GM18505 (cell line): ENCODE data around the gene RIPOR3.
"Not testable (repeated sequence)": the region's sequence is repeated elsewhere in the genome, so short reads cannot be mapped to it uniquely, and the experiment has no call there.

Experiments used
- ATAC-seq: cut with Tn5 transposase; IDR thresholded peaks from one replicate; pipeline ENCODE4 v1.9.1; 2021; ENCODE audit not compliant: unreplicated experiment
- POLR2A ChIP-seq: IDR thresholded peaks from 4 replicates; pipeline ENCODE4 v1.6.1; 2011; ENCODE audit warnings: borderline replicate concordance; ENCODE audit not compliant: insufficient read depth, insufficient read length; ENCODE audit errors: extremely low read depth

RIPOR3 gene

DNA sequence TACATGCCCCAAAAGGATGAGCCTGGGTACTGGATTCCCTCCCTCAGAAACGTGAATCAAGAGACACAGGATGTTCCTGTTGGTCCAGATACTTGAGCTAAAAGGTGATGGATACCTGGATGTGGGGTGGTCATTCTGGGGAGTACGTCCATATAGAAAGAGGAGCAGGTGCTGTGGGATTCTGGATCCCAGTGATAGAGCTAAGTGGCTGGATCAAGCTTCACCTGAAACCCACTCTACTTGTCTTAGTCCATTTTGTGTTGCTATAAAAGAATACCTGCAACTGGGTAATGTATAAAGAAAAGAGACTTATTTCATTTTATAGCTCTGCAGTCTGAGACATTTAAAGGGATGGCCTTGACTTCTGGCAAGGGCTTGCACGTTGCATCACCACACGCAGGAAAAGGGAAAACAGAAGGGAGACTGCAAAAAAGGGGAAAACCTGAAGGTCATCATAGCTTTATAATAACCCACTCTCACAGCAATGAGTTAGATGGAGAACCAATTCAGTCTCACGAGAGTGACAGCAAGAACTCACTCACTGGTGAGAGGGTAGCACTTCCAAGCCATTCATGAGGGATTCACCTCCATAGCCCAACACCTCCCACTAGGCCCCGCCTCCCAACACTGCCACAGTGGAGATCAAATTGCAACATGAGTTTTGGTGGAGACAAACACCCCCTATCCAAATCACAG lies 31.2 kb downstream of the RIPOR3 start:
- no peak for TF ChIP-seq POLR2A
- ATAC-seq = no peak

DNA sequence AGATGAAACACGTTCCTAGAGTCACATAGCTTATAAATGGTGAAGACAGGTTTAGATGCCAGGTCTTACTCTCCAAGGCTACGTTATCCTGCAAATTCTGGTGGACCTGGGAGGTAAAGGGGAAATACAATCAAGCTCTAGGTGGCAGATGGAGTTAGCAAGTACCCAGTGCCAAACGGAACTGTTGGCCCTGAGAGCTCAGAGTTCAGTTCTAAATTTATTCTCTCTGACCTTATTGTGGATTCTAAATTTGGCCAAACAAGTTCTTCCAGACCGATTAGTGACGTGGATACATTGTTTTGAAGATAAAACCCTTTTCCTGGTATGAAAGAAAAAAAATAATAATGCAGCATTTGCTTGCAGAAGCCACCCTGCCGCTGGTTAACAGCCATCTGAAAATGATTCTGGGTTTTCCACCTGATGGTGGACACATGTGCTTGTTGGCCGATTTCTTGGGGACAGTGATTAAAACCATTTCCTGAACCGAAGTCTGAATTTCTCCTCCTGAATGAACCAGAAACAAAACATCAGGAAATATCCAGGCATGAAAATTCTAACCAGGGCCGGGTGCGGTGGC lies 32.5 kb downstream of the RIPOR3 start:
- TF ChIP-seq POLR2A = no peak
- no peak for ATAC-seq

- TF ChIP-seq POLR2A = no peak
- no peak for ATAC-seq
Observed at GRCh38 chr20:50655311-50655880, 35.9 kb downstream of the RIPOR3 start.

DNA sequence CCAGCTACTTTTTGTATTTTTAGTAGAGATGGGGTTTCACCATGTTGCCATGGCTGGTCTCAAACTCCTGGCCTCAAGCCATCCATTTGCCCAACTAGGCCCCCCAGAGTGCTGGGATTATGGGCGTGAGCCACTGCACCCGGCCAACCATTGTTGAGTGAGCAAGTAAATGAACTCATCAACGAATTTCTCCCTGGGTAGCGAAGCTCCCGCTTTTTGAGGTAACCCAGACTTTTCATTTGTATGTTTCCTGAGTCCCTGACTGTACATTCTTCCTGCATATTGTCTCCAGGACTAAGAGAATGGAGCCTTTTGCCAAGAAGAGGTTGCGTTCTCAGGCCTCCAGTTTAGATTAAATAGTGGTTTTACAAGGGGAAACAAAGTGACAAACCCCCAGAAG lies 36.4 kb downstream of the RIPOR3 start:
- TF ChIP-seq POLR2A = no peak
- no peak for ATAC-seq

DNA sequence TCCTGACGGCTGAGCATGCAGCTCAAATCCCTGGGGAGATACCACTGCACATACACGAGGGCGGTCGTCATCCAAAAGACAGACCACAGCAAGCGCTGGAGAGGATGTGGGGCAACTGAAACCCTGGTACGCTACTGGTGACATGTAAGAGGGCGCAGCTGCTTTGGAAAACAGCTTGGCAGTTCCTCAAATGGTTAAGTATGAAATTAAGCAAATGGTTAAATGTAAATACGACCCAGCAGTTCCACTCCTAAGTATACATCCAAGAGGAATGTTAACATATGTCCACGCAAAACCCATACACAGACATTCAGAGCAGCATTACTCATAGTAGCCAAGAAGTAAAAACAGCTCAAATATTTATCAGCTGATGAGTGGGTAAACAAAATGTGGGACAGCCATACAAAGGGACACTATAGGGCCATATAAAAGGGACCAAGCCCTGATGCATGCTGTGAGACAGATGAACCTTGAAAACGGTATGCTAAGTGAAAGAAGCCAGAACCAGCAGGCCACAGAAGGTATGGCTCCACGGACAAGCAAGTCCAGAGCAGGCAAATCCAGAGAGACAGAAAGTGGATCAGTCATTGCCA lies 38.5 kb downstream of the RIPOR3 start:
- TF ChIP-seq POLR2A = no peak
- no peak for ATAC-seq

- ATAC-seq = no peak
- no peak for TF ChIP-seq POLR2A
Observed at GRCh38 chr20:50651676-50652075, 39.7 kb downstream of the RIPOR3 start.

DNA sequence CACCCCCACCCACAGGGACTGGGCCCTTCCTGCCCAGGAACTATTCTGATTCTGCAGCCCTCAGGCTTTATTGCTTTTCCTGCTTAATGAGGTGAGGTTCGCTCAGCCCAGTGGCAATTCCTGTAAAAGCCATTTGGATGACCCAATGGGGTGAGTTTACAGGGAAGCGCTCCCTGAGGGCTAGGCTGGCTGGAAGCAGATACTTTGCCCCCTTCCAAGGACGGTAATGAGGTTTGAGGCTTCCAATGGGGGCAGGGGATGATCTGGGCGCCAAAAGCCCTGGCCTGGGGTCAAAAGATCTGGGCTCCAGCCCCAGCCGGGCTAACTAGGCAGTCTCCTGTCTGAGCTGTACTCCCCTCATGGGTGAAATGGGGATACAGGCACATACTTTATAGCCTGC lies 41.8 kb downstream of the RIPOR3 start:
- no peak for TF ChIP-seq POLR2A
- ATAC-seq = no peak

- TF ChIP-seq POLR2A = no peak
- ATAC-seq = no peak
Observed at GRCh38 chr20:50648651-50649050, 42.7 kb downstream of the RIPOR3 start.

DNA sequence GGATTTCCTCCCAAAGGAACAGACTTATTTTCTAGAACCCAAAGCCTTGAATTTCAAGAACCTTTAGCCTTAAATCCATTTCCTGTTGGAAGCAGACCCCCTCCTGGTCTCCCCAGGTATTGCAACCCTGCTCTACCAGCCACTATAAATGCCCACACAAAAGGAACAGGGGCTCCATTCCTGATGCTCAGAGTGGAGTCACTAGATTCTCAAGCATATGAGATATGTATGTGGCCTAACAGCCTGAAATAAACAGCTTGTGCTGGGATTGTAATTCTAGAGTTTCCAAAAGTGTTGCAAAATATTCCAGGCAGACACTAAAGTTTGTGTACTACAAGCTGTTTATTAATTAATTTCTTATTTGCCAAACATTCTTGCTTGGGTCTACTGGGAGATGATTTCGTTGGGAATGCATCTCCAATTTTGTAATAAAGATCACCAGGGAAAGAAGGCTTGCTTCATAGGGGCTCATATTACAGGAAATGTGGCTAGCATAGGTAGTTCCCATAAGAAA lies 44.8 kb downstream of the RIPOR3 start:
- ATAC-seq = no peak
- TF ChIP-seq POLR2A = no peak

GRCh38 chr20:50645253-50646068 lies 45.9 kb downstream of the RIPOR3 start:
- ATAC-seq = no peak

DNA sequence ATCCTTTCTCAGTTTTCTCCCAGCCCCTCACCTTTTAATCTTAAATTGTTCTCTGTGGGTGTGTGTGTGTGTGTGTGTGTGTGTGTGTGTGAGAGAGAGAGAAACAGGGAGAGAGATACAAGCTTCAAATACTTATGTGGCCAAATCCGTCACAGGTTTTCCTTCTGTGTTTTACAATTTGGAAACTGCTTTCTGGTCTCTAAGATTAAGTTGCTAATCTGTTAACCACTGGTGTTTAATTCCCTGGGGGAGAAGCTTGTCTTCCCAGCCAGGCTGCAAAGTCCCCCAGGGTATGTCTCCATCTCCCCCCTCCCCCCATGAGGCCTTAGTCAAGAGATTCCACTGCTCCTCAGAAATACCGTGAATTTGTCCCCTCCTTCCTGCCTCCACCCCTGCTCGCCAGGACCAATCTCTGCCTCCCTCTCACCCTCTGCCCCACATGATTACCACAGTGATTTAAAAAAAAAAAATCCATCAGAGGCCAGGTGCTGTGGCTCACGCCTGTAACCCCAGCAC lies 49.0 kb downstream of the RIPOR3 start:
- no peak for ATAC-seq

More at GRCh38 chr20:50645253-50646068, 45.9 kb downstream of the RIPOR3 start:
- no peak for TF ChIP-seq POLR2A

DNA sequence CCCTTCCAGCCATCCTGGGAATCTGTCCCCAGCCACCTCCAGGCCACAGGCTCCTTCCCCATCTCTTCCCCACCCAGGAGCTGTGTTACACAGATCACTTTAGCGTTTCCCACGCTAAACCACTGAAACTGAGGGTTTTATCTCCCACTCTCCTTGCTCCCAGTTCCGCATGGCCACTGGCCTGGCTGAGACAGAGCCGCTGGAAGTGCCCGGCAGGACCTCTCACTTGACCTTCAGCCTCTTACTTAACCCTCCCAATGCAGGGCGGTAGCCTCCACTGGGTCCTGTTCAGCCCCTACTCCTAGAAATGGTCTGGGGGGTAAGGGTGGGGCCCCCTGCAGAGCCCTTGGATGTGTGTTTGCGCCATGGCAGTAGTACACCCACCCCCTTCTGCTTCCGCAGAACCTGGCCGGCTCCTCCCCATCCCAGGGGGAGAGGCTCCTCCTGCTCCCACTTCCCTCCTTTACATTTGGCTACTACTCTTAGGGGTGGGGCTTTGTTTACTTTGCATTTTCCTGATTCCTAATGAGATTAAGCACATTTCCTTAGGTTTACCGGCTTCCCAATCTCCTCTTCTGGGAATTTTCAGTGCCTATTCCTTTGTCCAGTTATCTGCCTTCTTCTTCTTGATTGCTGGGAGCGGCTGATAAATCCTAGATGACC lies 49.6 kb downstream of the RIPOR3 start:
- not testable (repeated sequence) for ATAC-seq

More for the DNA sequence above, 49.0 kb downstream of the RIPOR3 start:
- TF ChIP-seq POLR2A = no peak

DNA sequence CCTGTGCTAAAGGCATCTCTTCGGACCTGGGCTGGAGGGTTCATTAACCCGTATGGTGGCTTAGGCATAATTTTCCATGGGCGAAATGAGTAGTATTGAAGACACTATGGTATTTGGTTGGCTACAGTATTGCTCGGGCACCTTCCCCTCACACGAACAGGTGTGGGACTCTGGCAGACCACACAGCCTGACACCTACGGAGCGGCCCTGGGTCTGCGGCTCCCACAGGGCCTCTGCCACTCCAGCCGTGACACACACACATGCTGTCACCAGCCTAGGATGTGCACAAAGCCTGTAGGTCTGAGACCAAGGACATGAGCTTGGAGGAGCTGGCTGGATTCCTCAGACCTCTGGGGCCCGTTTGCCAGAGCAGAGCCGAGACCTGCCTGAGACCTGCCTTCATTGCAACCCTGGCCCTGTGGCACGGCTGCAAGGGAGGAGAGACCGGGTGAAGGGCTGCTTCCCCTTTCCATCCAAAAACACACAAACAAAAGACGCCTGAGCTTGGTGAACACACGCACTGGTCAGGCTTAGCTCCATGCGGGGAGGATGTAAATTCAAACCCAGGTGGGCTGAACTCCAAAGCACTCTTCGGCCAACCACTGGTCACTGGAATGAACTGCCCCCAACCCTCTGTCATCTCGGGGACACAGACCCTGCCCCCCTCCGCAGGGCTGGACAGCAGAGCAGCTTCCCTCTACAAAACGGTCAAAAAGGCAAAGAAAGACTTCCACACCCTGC lies 51.2 kb downstream of the RIPOR3 start:
- not testable (repeated sequence) for ATAC-seq

GRCh38 chr20:50638015-50638847 lies 53.1 kb downstream of the RIPOR3 start:
- ATAC-seq = not testable (repeated sequence)
